PC-3 (cell line): ENCODE measurements around the gene RSL1D1. TPM values are rescaled to one million over a fixed set of nuclear protein-coding genes. Genes with fewer than 3 reads are reported as not detected.

Experiments
- ATAC-seq: fragments of 200-7000 bp; cut with Tn5 transposase; 2 replicates; pipeline ENCODE4 v1.9.1; 2020; ENCODE audit warnings: mild to moderate bottlenecking, moderate library complexity
- BruUV-seq: library from RNA; stranded (reverse); fragments of 400-500 nt; replicated peaks from 2 replicates; lab custom pipeline; 2021; lab: Mats Ljungman, UMichigan
- CTCF ChIA-PET: fragments of 300-600 bp; sonication (Branson Sonifier 250); formaldehyde crosslinking; loops from one replicate; lab custom pipeline; 2022; ENCODE audit warnings: antibody characterized with exemption; lab: Charles Lee
- POLR2A ChIA-PET: fragments of 300-600 bp; sonication (Branson Sonifier 250); formaldehyde crosslinking; loops from one replicate; lab custom pipeline; 2022; ENCODE audit warnings: antibody characterized with exemption; ENCODE audit not compliant: unreplicated experiment; lab: Charles Lee
- DNase-seq: peaks from one replicate; pipeline ENCODE4 v3.0.0-alpha.2; 2015
- H2AFZ ChIP-seq: fragments of 300-600 bp; sonication (generic); 2 replicates; pipeline ENCODE4 v1.6.0; 2016; ENCODE audit warnings: antibody characterized with exemption, low read length
- H3F3A ChIP-seq: fragments of 300-600 bp; sonication (generic); one replicate; pipeline ENCODE4 v1.6.0; 2017; ENCODE audit warnings: antibody characterized with exemption, low read length, control low read depth, mild to moderate bottlenecking; ENCODE audit not compliant: unreplicated experiment
- H3K27ac ChIP-seq: fragments of 300-600 bp; sonication (generic); 2 replicates; pipeline ENCODE4 v1.5.1; 2016; ENCODE audit warnings: mild to moderate bottlenecking, low read length
- H3K27me3 ChIP-seq: fragments of 300-600 bp; sonication (generic); 2 replicates; pipeline ENCODE4 v1.6.1; 2016; ENCODE audit warnings: low read length, mixed read lengths
- H3K36me3 ChIP-seq: fragments of 300-600 bp; sonication (generic); 2 replicates; pipeline ENCODE4 v1.6.1; 2016; ENCODE audit warnings: low read depth, mixed run types, low read length, mixed read lengths
- H3K4me1 ChIP-seq: fragments of 300-600 bp; sonication (generic); 2 replicates; pipeline ENCODE4 v1.5.1; 2016; ENCODE audit warnings: low read length; ENCODE audit not compliant: insufficient read depth
- H3K4me2 ChIP-seq: fragments of 300-600 bp; sonication (generic); 2 replicates; pipeline ENCODE4 v1.6.0; 2016; ENCODE audit warnings: low read length
- H3K4me3 ChIP-seq: fragments of 300-600 bp; sonication (generic); 2 replicates; pipeline ENCODE4 v1.5.1; 2016; ENCODE audit warnings: mild to moderate bottlenecking, low read length, mixed read lengths
- H3K79me2 ChIP-seq: fragments of 300-600 bp; sonication (generic); 2 replicates; pipeline ENCODE4 v1.6.1; 2017; ENCODE audit warnings: low read length, mixed read lengths
- H3K9ac ChIP-seq: fragments of 300-600 bp; sonication (generic); 2 replicates; pipeline ENCODE4 v1.6.0; 2016; ENCODE audit warnings: mild to moderate bottlenecking, low read length
- H3K9me2 ChIP-seq: fragments of 300-600 bp; sonication (generic); replicated peaks from 2 replicates; pipeline ENCODE4 v1.6.1; 2016; ENCODE audit warnings: mixed run types, low read length, mixed read lengths
- H3K9me3 ChIP-seq: fragments of 300-600 bp; sonication (generic); 2 replicates; pipeline ENCODE4 v1.6.1; 2016; ENCODE audit warnings: low read length, mixed read lengths
- H4K20me1 ChIP-seq: fragments of 300-600 bp; sonication (generic); 2 replicates; pipeline ENCODE4 v1.6.1; 2016; ENCODE audit warnings: low read length, mixed read lengths
- CTCF ChIP-seq: fragments of 300-600 bp; sonication (generic); conservative IDR thresholded peaks from 2 replicates; pipeline ENCODE4 v1.5.1; 2017; ENCODE audit warnings: antibody characterized with exemption, low read depth, mild to moderate bottlenecking, low read length
- EZH2 ChIP-seq: fragments of 300-600 bp; sonication (generic); IDR thresholded peaks from one replicate; pipeline ENCODE4 v1.6.1; 2017; ENCODE audit warnings: antibody characterized with exemption, mild to moderate bottlenecking, low read length; ENCODE audit not compliant: unreplicated experiment
- EZH2phosphoT487 ChIP-seq: fragments of 300-600 bp; sonication (generic); IDR thresholded peaks from 2 replicates; pipeline ENCODE4 v1.6.1; 2018; ENCODE audit warnings: mild to moderate bottlenecking, antibody characterized with exemption, low read length, borderline replicate concordance
- intact Hi-C: fragments of 100-400 bp; cut with micrococcal nuclease; formaldehyde crosslinking; loops from 2 replicates; pipeline ENCODE4 v1.9.0; 2023
- total RNA-seq: library from RNA; depleted of rRNA; stranded (reverse); fragments of >200 nt; gene quantifications from 2 replicates; pipeline ENCODE4 v1.2.3, GENCODE V29; 2014

Gene RSL1D1
- total RNA-seq, 1 experiment from 2014 or later, result 75.9 TPM

DNA sequence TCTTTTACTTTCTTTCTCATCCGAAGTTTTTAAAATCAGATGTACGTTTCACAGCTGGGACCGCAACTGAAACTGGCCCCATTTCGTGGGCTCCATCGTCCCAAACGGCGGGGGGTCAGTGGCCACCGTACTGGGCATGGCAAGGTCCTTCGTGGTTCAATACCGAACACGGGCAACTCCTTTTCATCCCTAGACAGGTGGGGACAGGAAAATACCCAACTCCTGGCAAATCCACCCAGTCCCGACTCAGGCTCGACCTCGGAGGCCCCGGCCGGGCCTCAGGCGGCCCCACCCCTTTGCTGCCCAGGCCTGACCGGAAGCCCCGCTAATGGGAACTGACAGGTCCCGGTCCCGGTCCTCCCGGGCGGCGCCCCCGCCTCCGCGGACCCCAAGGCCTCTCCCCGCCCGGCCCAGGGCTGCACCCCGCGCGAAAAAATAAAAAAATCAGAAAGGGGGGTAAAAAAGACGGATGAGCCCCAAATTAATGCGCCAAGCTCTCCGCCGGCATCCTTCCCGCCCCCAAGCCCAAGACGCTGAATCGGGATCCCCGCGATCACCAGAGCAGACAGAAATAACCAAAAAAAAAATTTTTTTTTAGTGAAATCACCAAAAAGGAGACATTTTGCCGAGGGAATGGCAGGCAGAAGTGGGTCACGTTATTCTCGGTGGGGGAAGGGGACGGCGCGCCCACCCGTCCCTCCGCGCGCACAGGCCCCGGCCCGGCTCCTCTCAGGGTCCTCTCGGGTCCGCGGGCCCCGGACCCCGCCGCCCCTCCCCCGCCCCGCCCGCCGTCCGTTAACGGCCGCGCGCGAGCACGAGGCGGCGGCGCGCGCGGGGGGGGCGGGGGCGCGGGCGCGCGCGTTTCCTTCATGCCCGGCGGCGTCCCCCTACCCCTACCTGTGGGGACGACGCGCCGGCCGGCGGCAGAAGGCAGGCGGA, 54.8 kb downstream of the RSL1D1 start:
- Histone ChIP-seq H3K9me2 (no peaks in the 10 kb centered on the region), H3K27ac (peak overlapping the region; percentile 56), H3K27me3 (no peaks in the 10 kb centered on the region), H3K36me3 (no peaks in the 10 kb centered on the region), H3K4me3 (peak overlapping the region; percentile 97), H3K79me2 (peaks cover 68% of the 10 kb centered on the region), H3F3A (no peaks in the 10 kb centered on the region), H3K4me1 (peaks cover 11% of the 10 kb centered on the region), H3K4me2 (peak overlapping the region; percentile 97), H4K20me1 (peaks cover 10% of the 10 kb centered on the region; the same call in 1 of the 2 replicates), H3K9me3 (no peaks in the 10 kb centered on the region), H2AFZ (peak overlapping the region; percentile 69), H3K9ac (peak overlapping the region; percentile 97)
- peak; percentile 11 for DNase-seq
- intact Hi-C loops, result loop anchor here (2.0 kb wide), 1 partner anchor 14 kb away; no protein-coding TSS in a partner anchor
- POLR2A ChIA-PET, result interaction anchor here (0.5 to 1.1 kb wide), 2 partner anchors 45 to 54 kb away, joined by 3 to 6 read pairs; partner anchors contain the start of gene TXNDC11
- TF ChIP-seq EZH2 (no peak), EZH2phosphoT487 (no peak), CTCF (no peak)
- peak; percentile 12 for ATAC-seq
- BruUV-seq, result no TSS peak
- CTCF ChIA-PET, result interaction anchor here (0.6 to 1.4 kb wide), 2 partner anchors 43 to 54 kb away, joined by 3 to 4 read pairs; partner anchors contain the start of gene TXNDC11

DNA sequence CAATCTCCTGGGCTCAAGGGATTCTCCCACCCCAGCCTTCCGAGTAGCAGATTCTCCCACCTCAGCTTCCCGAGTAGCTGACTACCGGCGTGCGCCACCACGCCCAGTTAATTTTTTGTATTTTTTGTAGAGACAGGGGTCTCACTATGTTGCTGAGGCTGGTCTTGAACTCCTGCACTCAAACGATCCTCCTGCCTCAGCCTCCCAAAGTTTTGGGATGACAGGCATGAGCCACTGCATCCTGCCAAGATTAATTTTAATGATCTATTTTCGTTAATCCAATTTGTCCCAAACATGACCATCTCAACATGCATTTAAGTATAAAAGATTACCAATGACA, 55.5 kb downstream of the RSL1D1 start:
- H3K27ac ChIP-seq, result 0 out of 2 replicates have a peak overlapping the region, but pooled peaks have one; percentile 56
- POLR2A ChIA-PET, result no interaction called here

More for the DNA sequence above, 55.5 kb downstream of the RSL1D1 start:
- Histone ChIP-seq H2AFZ (peak overlapping the region; percentile 69; the same call in 1 of the 2 replicates), H3F3A (no peaks in the 10 kb centered on the region), H3K36me3 (no peaks in the 10 kb centered on the region), H4K20me1 (peaks cover 10% of the 10 kb centered on the region; the same call in 1 of the 2 replicates), H3K4me3 (peak overlapping the region; percentile 97), H3K9me2 (no peaks in the 10 kb centered on the region), H3K4me1 (peaks cover 11% of the 10 kb centered on the region), H3K27me3 (no peaks in the 10 kb centered on the region), H3K9me3 (no peaks in the 10 kb centered on the region), H3K4me2 (peak overlapping the region; percentile 97), H3K79me2 (peaks cover 74% of the 10 kb centered on the region), H3K9ac (peak overlapping the region; percentile 97)
- DNase-seq (no peak), ATAC-seq (no peak)
- BruUV-seq, result TSS peak; percentile 37
- no peak for TF ChIP-seq EZH2
- no peak for TF ChIP-seq EZH2phosphoT487
- no peak for TF ChIP-seq CTCF
- intact Hi-C loops, result loop anchor here (2.0 kb wide), 1 partner anchor 13 kb away; no protein-coding TSS in a partner anchor
- CTCF ChIA-PET, result no interaction called here
